HG02884 (cell line): ENCODE results near the gene PSTPIP1.
"Not testable (repeated sequence)": the region's sequence is repeated elsewhere in the genome, so short reads cannot be mapped to it uniquely, and the experiment has no call there.

Experiments used
- ATAC-seq: cut with Tn5 transposase; IDR thresholded peaks from one replicate; pipeline ENCODE4 v1.9.1; 2021; ENCODE audit warnings: mild to moderate bottlenecking, moderate library complexity; ENCODE audit not compliant: unreplicated experiment

Gene PSTPIP1

GRCh38 chr15:76994971-76995945 is at the start of gene PSTPIP1:
PSTPIP1 (plus strand) TSS chr15:76995126; CDS start chr15:76995574, 448 bp downstream.
- no peak for ATAC-seq

GRCh38 chr15:76945494-76946093 is 49.3 kb upstream of the PSTPIP1 start:
- ATAC-seq: no peak

DNA sequence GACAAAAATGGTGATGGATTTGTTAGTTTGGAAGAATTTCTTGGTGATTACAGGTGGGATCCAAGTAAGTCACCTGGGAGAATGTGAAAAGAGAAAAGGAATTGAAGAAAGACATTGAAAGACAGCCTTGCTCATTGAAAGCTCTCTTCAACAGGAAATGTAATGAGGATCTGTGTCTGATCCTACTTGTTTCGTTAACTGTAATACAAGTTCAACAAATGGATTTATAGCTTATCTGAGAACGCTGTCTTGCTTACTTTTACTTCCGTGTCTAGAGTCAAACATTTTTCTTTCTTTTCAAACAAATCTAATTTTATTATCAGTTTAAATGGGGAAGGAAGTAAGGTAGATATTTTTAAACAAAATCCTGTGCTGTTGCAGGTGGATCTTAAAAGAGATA is 47.5 kb upstream of the PSTPIP1 start:
- no peak for ATAC-seq

- ATAC-seq: no peak
These were observed 43.7 kb upstream of the PSTPIP1 start for GRCh38 chr15:76951220-76951619.

DNA sequence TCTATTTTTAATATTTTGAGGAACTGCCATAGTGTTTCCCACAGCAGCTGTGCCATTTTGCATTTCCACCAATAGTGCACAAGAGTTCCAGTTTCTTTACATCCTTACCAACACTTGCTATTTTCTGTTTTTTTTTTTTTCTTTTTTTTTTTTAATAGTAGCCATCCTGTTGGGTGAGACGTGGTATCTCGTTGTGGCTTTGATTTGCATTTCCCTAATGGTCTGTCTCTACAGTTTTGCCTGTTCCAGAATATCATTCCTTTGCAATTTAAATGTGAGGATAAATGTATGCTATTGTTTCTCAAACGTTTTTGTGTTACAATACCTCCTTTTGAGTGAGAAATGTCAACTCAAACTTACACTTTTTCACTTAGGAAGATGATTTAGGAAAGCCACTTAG is 41.0 kb upstream of the PSTPIP1 start:
- ATAC-seq: no peak

GRCh38 chr15:76954744-76955143 is 40.2 kb upstream of the PSTPIP1 start:
- no peak for ATAC-seq

DNA sequence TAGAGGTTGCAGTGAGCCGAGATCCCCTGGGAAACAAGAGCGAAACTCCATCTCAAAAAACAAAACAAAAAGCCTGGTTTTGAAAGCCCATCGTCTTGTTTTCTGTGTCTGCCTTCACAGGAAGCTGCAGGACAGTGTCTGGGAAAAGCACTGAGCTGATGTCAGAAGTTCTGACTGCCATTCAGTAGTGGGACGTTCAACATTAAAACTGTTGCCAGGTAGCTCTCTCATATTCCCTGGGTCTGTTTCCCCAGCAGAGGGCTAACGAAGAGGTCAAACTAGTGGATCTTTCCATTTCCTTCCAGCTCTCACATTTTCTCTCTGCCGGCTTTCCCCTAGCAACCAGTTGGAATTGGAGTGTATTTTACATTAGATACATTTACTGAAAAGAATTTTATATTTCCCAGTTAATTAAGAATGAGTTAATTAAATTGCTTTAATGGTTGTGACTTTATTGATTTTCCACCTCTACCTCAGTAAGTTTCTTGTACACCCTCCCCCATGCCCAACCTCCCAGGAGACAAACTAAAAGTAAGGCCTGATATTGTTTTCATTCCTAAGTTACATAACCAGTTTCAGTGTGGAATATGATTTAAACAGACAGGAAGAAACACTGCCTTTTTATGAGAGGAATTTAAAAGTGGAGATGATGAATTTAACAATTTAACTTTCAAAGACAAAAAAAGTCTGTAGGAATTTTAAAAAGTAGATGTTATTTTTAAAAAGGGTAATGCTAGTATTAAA is 33.5 kb upstream of the PSTPIP1 start:
- no peak for ATAC-seq

- no peak for ATAC-seq
These were observed 32.5 kb upstream of the PSTPIP1 start for GRCh38 chr15:76962337-76963013.

DNA sequence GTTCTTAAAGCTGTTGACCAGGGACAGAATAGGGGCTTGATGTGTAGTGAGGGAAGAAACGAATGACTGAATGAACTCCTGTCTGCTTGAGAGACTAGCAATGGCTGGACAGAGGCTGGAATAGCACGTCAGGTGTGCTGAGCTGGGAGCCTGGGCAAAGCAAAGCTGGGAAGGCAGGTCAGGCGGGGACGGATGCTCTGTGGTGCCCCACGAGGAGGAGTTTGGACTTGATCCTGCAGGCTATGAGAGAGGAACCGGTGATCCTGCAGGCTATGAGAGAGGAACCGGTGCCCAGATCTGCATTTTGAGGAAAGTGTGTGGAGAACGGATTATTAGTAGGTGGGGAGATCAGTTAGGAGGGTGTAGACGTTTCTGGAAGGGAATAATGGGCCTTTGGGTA is 31.3 kb upstream of the PSTPIP1 start:
- ATAC-seq: no peak

DNA sequence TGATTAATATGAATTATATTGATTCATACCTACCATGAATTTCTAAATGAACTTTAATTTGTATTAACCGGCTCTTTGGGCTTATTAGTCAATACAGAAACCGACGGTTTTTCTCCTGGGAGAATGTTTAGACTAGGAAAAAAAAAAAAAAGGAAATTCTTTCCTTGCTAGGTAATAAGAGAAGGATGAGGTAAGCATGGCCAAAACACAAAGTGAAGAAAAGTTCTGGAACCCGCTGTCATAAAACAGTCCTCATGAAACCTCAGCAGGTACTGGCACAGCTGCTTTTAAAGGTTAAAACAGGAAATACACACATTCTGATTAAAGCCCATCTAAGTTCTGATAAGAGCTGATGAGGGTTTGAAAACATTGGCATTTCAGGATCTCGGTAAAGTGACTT is 30.8 kb upstream of the PSTPIP1 start:
- no peak for ATAC-seq

- ATAC-seq: not testable (repeated sequence)
These were observed 28.9 kb upstream of the PSTPIP1 start for GRCh38 chr15:76966051-76966450.

- ATAC-seq: no peak
These were observed 27.9 kb upstream of the PSTPIP1 start for GRCh38 chr15:76967067-76967466.

- ATAC-seq: no peak
These were observed 26.6 kb upstream of the PSTPIP1 start for GRCh38 chr15:76968306-76968705.

DNA sequence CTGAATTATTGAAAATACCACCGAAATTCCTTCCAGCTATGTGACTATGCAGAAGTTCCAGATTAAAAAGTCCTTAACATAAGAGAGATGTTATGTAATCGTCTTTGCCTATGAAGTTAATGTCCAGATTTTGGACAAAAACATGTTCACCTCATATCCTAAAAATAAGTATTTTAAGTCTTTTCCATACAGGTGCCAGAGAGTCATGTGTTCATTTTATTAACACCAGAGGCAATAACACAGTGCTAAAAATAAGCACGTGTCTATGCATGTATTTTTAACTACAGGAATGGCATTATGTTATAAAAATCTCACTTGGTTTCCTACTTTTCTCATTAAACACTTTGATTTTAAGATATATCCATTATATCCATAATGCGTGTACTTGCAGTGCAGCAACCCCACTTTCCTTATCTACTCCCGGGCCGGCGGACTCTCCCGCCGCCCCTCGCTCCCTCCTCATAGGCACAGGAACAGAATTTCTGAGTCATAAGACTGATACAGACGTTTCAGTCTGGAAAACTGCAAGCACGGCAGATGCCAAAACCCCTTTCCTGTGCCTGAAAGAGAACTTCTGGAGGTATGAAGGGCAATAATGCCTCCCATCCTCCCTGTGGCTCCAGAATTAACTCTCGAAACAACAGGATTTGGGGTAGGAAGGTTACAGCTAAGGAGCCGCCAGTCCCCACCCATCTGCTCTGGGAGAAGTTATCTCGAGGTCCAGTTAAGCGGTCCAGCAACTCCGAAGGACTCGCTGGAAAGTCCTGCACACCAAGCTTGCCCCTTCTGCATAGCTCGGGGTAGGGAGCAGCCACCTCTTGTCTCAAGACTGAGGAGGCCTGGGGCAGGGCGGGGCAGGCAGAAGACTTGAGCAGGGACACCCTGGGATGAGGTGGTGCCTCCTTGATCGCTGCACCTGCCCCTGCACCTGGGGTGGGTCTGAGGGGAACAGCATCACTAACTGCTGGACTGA is 22.3 kb upstream of the PSTPIP1 start:
- no peak for ATAC-seq

- no peak for ATAC-seq
These were observed 21.6 kb upstream of the PSTPIP1 start for GRCh38 chr15:76973362-76973743.

DNA sequence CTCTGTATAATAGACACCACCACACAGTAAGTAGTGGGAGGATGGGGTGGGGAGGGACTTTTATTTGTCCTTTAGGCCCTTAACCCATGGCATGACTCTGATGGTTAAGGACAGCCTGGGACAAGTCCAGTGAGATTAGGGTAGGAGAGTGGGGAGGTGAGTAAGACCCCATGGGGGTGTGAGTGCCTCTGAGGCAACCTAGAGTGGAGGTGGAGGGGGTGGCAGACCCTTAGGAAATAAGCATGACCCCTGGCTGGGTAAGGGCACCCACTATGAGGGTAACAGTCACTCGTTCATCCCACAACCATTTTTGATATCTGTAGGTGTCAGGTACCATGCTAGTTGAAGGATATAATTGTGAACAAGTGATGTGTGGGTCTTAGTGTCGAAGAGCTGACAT is 21.0 kb upstream of the PSTPIP1 start:
- no peak for ATAC-seq

DNA sequence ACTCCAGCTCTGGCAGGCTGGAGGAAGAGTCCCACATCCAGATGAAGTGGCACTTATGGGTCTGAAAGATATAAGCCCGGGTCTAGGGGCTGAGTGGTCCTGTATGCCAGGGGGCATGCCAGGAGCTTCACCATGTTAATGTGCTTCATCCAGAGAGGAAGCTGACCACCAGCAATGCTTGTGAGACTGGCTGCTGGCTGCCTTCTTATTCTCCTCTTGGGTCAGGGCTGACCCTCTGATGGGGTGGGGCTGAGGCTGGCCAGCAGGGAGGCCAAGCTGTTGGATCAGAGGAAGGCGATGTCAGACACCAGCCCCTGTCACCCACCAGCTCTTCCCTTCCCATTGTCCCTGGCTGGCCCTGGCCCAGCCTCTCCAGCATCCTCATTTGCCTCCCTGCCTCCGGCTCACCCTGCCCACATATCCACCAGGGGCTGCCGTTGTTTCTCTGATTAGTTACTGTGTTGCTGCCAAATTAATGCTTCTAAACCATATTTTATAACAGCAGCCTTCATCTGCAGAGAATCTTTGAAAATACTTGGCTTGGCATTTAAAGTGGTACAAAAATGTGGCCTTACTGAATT is 20.4 kb upstream of the PSTPIP1 start:
- ATAC-seq: no peak

DNA sequence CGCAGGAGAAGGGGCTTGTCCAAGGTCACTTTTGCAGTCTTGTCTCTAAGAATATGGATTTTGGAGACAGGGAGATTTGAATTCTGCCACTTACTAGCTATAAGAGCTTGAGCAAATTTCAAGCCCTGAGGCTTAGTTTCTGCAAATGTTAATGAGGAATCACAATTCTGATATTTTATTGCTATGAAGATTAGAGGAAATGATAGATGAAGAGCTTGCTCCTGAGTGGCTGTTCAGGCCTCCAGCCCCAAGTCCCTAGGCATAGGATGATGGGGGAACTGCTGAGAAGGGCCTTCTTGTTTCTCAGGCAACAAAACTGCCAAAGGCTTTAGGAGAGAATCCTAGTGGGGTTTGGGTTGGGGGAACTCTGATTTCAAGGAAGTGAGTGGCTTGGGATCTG is 18.8 kb upstream of the PSTPIP1 start:
- no peak for ATAC-seq

- ATAC-seq: no peak
These were observed 18.2 kb upstream of the PSTPIP1 start for GRCh38 chr15:76976572-76977270.
